Liver (tissue), 3 donors: ENCODE data around the gene CPNE5.

Experiments used
- EGR1 ChIP-seq, 2 donors: IDR thresholded peaks; 2 replicates each; pipeline ENCODE4 v1.6.1; 2016 to 2018; ENCODE audit warnings: antibody characterized with exemption in 2 of 2, low read depth in 2 of 2
- FOXA1 ChIP-seq: IDR thresholded peaks from 2 replicates; pipeline ENCODE4 v1.6.1; 2016; ENCODE audit warnings: antibody characterized with exemption
- GABPA ChIP-seq, 2 donors: IDR thresholded peaks in 1 of 2; conservative IDR thresholded peaks in 1 of 2; 2 replicates each; pipeline ENCODE4 v1.6.1; 2016; ENCODE audit warnings: antibody characterized with exemption in 2 of 2, mild to moderate bottlenecking in 1 of 2, moderate library complexity in 1 of 2
- HNF4A ChIP-seq, 2 donors: conservative IDR thresholded peaks; 2 replicates each; pipeline ENCODE4 v1.6.1; 2016; ENCODE audit warnings: antibody characterized with exemption in 2 of 2, mild to moderate bottlenecking in 2 of 2
- JUND ChIP-seq, 2 donors: IDR thresholded peaks; 2 replicates each; pipeline ENCODE4 v1.6.1; 2016; ENCODE audit warnings: antibody characterized with exemption in 2 of 2
- NR2F2 ChIP-seq: IDR thresholded peaks from 2 replicates; pipeline ENCODE4 v1.6.1; 2016; ENCODE audit warnings: antibody characterized with exemption
- RAD21 ChIP-seq, 2 donors: IDR thresholded peaks; 2 replicates each; pipeline ENCODE4 v1.6.1; 2016; ENCODE audit warnings: antibody characterized with exemption in 2 of 2, mild to moderate bottlenecking in 2 of 2
- SP1 ChIP-seq: IDR thresholded peaks from 2 replicates; pipeline ENCODE4 v1.6.1; 2018; ENCODE audit warnings: antibody characterized with exemption, mild to moderate bottlenecking
- TAF1 ChIP-seq: conservative IDR thresholded peaks from 2 replicates; pipeline ENCODE4 v1.6.1; 2016; ENCODE audit warnings: antibody characterized with exemption, mild to moderate bottlenecking
- YY1 ChIP-seq: IDR thresholded peaks from 2 replicates; pipeline ENCODE4 v1.6.1; 2016; ENCODE audit warnings: antibody characterized with exemption, mild to moderate bottlenecking
- TF ChIP-seq, protein P1 (sequence below): fragments of 150-350 bp; IDR thresholded peaks from 2 replicates; pipeline ENCODE4 v1.5.1; 2017; ENCODE audit warnings: improper control_type of control experiment, low read depth, low read length; ENCODE audit not compliant: missing input control
- TF ChIP-seq, protein P2 (sequence below): IDR thresholded peaks from 2 replicates; pipeline ENCODE4 v1.6.1; 2016; ENCODE audit warnings: antibody characterized with exemption
- TF ChIP-seq, protein P3 (sequence below): IDR thresholded peaks from 2 replicates; pipeline ENCODE4 v1.6.1; 2016; ENCODE audit warnings: antibody characterized with exemption, mild to moderate bottlenecking
- TF ChIP-seq, protein P4 (sequence below): IDR thresholded peaks from 2 replicates; pipeline ENCODE4 v1.6.1; 2016; ENCODE audit warnings: antibody characterized with exemption
- donor health status: healthy.
- donor health status: healthy.

DNA sequence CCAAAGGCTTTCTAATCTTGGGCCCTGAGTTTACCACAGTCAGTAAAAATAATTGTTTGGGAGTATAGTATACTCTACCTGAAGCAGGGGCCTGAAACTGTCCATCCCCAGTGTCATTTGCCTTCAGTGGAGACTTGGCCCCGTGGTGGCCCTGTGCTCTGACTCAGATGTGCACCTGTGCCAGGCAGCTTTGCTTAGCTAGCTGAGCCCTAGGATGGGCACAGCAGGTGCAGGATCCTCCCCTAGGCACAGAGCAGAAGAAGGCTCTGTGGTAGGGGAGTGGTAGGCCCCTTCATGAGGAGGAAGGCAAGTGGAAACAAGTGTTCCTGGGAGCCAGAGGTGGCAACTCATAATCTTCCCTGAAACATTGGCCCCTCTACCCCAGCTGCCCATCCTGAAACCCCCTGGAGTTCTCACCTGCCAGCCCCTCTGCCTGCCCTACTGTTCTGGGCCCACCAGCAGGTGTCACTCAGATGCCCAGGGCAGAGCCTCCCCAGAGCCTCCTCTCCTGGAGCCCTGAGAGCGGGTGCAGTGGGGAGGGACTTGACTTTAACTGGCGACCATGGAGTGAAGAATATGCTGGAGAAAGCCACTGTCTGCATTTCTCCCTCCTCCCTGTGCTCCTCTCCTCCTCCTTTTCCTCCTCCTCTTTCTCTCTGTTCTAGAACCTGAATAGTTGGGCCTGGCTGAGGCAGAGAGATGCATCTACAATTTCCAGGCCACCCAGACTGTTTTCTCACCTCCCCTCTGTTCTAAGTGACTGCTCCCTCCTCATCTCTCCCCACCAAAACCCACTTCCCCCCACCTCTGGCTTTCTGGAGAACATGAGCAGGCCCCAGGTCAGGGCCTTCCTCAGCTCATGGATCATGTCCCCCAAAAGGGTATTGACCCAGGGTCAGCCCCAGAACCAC lies 2.9 kb downstream of the CPNE5 start:
- TF ChIP-seq RAD21 (IDR thresholded peaks at IDR 0.05) (no peak), SP1 (no peak), HNF4A (conservative IDR thresholded peaks at IDR 0.05) (no peak), EGR1 (IDR thresholded peaks at IDR 0.05; ENCODE audit: low read depth in 2 of 2) (no peak), GABPA (IDR thresholded peaks at IDR 0.05 in 1 of 2, conservative IDR thresholded peaks at IDR 0.05 in 1 of 2) (no peak), YY1 (no peak), TAF1 (no peak), JUND (IDR thresholded peaks at IDR 0.05) (no peak), FOXA1 (no peak), NR2F2 (no peak)
- TF ChIP-seq, protein P1, sequence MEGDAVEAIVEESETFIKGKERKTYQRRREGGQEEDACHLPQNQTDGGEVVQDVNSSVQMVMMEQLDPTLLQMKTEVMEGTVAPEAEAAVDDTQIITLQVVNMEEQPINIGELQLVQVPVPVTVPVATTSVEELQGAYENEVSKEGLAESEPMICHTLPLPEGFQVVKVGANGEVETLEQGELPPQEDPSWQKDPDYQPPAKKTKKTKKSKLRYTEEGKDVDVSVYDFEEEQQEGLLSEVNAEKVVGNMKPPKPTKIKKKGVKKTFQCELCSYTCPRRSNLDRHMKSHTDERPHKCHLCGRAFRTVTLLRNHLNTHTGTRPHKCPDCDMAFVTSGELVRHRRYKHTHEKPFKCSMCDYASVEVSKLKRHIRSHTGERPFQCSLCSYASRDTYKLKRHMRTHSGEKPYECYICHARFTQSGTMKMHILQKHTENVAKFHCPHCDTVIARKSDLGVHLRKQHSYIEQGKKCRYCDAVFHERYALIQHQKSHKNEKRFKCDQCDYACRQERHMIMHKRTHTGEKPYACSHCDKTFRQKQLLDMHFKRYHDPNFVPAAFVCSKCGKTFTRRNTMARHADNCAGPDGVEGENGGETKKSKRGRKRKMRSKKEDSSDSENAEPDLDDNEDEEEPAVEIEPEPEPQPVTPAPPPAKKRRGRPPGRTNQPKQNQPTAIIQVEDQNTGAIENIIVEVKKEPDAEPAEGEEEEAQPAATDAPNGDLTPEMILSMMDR = no peak
- TF ChIP-seq, protein P2, sequence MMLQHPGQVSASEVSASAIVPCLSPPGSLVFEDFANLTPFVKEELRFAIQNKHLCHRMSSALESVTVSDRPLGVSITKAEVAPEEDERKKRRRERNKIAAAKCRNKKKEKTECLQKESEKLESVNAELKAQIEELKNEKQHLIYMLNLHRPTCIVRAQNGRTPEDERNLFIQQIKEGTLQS = no peak
- TF ChIP-seq, protein P3, sequence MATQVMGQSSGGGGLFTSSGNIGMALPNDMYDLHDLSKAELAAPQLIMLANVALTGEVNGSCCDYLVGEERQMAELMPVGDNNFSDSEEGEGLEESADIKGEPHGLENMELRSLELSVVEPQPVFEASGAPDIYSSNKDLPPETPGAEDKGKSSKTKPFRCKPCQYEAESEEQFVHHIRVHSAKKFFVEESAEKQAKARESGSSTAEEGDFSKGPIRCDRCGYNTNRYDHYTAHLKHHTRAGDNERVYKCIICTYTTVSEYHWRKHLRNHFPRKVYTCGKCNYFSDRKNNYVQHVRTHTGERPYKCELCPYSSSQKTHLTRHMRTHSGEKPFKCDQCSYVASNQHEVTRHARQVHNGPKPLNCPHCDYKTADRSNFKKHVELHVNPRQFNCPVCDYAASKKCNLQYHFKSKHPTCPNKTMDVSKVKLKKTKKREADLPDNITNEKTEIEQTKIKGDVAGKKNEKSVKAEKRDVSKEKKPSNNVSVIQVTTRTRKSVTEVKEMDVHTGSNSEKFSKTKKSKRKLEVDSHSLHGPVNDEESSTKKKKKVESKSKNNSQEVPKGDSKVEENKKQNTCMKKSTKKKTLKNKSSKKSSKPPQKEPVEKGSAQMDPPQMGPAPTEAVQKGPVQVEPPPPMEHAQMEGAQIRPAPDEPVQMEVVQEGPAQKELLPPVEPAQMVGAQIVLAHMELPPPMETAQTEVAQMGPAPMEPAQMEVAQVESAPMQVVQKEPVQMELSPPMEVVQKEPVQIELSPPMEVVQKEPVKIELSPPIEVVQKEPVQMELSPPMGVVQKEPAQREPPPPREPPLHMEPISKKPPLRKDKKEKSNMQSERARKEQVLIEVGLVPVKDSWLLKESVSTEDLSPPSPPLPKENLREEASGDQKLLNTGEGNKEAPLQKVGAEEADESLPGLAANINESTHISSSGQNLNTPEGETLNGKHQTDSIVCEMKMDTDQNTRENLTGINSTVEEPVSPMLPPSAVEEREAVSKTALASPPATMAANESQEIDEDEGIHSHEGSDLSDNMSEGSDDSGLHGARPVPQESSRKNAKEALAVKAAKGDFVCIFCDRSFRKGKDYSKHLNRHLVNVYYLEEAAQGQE = no peak
- TF ChIP-seq, protein P4, sequence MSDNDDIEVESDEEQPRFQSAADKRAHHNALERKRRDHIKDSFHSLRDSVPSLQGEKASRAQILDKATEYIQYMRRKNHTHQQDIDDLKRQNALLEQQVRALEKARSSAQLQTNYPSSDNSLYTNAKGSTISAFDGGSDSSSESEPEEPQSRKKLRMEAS = no peak
